Measurements from ENCODE around the gene CPVL. TPM values are rescaled to one million over a fixed set of nuclear protein-coding genes. Genes with fewer than 3 reads are reported as not detected.

The CPVL gene
- total RNA-seq, 1 experiment from 2014 or later: 10.3 TPM

GRCh38 chr7:29065181-29065857 is 81.0 kb downstream of the CPVL start:
- ChIA-PET POLR2A (no interaction called here), CTCF (no interaction called here), RAD21 (ENCODE audit: low non-redundant PET in 1 of 2, low total read pairs in 2 of 2, uncharacterized antibody in 2 of 2, unreplicated experiment in 2 of 2) (no interaction called here)
- no TSS peak for BruUV-seq (replicated peaks)
- Histone ChIP-seq H3K36me3 (ENCODE audit: control insufficient read depth in 1 of 2, insufficient read depth in 2 of 2, low read length in 2 of 2) (no peaks in the 10 kb centered on the region), H3K9ac (ENCODE audit: low read length) (no peak overlapping the region), H3K27me3 (ENCODE audit: insufficient read depth, low read length) (no peaks in the 10 kb centered on the region), H3K79me2 (ENCODE audit: insufficient read depth, low read length) (no peaks in the 10 kb centered on the region), H3K4me2 (ENCODE audit: low read length) (no peak overlapping the region), H4K20me1 (ENCODE audit: insufficient read depth) (no peaks in the 10 kb centered on the region), H2AFZ (ENCODE audit: low read depth, low read length, poor library complexity, severe bottlenecking) (no peak overlapping the region), H3K4me3 (replicated peaks in 1 of 2; ENCODE audit: low read depth in 1 of 2, low read length in 2 of 2) (no peak overlapping the region), H3K4me1 (ENCODE audit: control insufficient read depth in 1 of 2, insufficient read depth in 2 of 2, low read length in 2 of 2) (no peaks in the 10 kb centered on the region), H3K27ac (ENCODE audit: low read depth, low read length) (no peak overlapping the region), H3K9me3 (ENCODE audit: control insufficient read depth in 1 of 2, insufficient read depth in 1 of 2, low read depth in 1 of 2, low read length in 2 of 2) (no peaks in the 10 kb centered on the region), H3K9me2 (ENCODE audit: insufficient read depth) (no peaks in the 10 kb centered on the region)
- intact Hi-C loops (cut with micrococcal nuclease): no loop called here
- no peak for ATAC-seq
- TF ChIP-seq SIN3A (IDR thresholded peaks at IDR 0.05; ENCODE audit: low read depth) (no peak), SP1 (IDR thresholded peaks at IDR 0.05; ENCODE audit: low read depth) (no peak), RAD21 (IDR thresholded peaks at IDR 0.05; ENCODE audit: low read depth) (no peak), FOSL1 (IDR thresholded peaks at IDR 0.05; ENCODE audit: low read depth) (no peak), EZH2phosphoT487 (IDR thresholded peaks at IDR 0.05; ENCODE audit: borderline replicate concordance) (no peak), POLR2A (IDR thresholded peaks at IDR 0.05; ENCODE audit: borderline replicate concordance, extremely low read depth, insufficient read depth, insufficient read length) (no peak), SRF (IDR thresholded peaks at IDR 0.05; ENCODE audit: low read depth) (no peak), ATF3 (IDR thresholded peaks at IDR 0.05) (no peak), MAX (IDR thresholded peaks at IDR 0.05) (no peak)
- TF ChIP-seq, protein P1, sequence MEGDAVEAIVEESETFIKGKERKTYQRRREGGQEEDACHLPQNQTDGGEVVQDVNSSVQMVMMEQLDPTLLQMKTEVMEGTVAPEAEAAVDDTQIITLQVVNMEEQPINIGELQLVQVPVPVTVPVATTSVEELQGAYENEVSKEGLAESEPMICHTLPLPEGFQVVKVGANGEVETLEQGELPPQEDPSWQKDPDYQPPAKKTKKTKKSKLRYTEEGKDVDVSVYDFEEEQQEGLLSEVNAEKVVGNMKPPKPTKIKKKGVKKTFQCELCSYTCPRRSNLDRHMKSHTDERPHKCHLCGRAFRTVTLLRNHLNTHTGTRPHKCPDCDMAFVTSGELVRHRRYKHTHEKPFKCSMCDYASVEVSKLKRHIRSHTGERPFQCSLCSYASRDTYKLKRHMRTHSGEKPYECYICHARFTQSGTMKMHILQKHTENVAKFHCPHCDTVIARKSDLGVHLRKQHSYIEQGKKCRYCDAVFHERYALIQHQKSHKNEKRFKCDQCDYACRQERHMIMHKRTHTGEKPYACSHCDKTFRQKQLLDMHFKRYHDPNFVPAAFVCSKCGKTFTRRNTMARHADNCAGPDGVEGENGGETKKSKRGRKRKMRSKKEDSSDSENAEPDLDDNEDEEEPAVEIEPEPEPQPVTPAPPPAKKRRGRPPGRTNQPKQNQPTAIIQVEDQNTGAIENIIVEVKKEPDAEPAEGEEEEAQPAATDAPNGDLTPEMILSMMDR (IDR thresholded peaks at IDR 0.05 in 2 of 3, conservative IDR thresholded peaks at IDR 0.05 in 1 of 3; ENCODE audit: borderline replicate concordance in 1 of 3, insufficient read depth in 1 of 3, low read depth in 2 of 3, low read length in 2 of 3): no peak
- no peak for DNase-seq (ENCODE audit: low read depth, low spot score)
